Activated T-helper 2 cell treated with anti-CD3 and anti-CD28 coated beads, Interferon-gamma antibody, Interleukin-2, Interleukin-4, amounts not matched to agents 10 μg/mL and 5 μg/mL and 100 μg/mL, durations not matched to agents 14 hours and 24 hours and 36 hours (primary cell): ENCODE measurements around the gene HSFX3. TPM values are rescaled to one million over a fixed set of nuclear protein-coding genes. Genes with fewer than 3 reads are reported as not detected.
"Not testable (repeated sequence)": the region's sequence is repeated elsewhere in the genome, so short reads cannot be mapped to it uniquely, and the experiment has no call there.

Experiments
- DNase-seq: peaks from one replicate; pipeline ENCODE4 v3.0.0; 2021; ENCODE audit warnings: low spot score
- H3K27ac Mint-ChIP-seq: one replicate; pipeline ENCODE4 v1.8.0; 2021; ENCODE audit warnings: mixed read lengths
- H3K27me3 Mint-ChIP-seq: one replicate; pipeline ENCODE4 v1.8.0; 2021; ENCODE audit warnings: low read depth, mixed read lengths
- H3K36me3 Mint-ChIP-seq: one replicate; pipeline ENCODE4 v1.8.0; 2021; ENCODE audit warnings: low read depth, mixed read lengths
- H3K4me1 Mint-ChIP-seq: one replicate; pipeline ENCODE4 v1.8.0; 2021; ENCODE audit warnings: low read depth, mixed read lengths
- H3K4me3 Mint-ChIP-seq: one replicate; pipeline ENCODE4 v1.8.0; 2021; ENCODE audit warnings: low read depth, mild to moderate bottlenecking, moderate library complexity, mixed read lengths
- H3K9me3 Mint-ChIP-seq: one replicate; pipeline ENCODE4 v1.8.0; 2021; ENCODE audit warnings: mixed read lengths
- intact Hi-C: fragments of 100-400 bp; cut with micrococcal nuclease; formaldehyde crosslinking; loops from one replicate; pipeline ENCODE4 v1.15.1; 2023
- total RNA-seq: library from RNA; stranded (reverse); gene quantifications from 2 replicates; pipeline ENCODE4 v1.2.3, GENCODE V29; 2022

HSFX3 gene
- total RNA-seq, 1 donor from 2014 or later: 0.27 TPM

GRCh38 chrX:149522916-149523315 is 26.8 kb downstream of the HSFX3 start:
- intact Hi-C loops: no loop called here
- H3K9me3 Mint-ChIP-seq: peaks cover 1% of the 10 kb centered on the region

GRCh38 chrX:149521438-149521837 is 28.3 kb downstream of the HSFX3 start:
- Mint-ChIP-seq H3K4me1 (peaks cover 44% of the 10 kb centered on the region), H3K36me3 (peaks cover 17% of the 10 kb centered on the region), H3K27me3 (no peaks in the 10 kb centered on the region), H3K27ac (no peak overlapping the region), H3K4me3 (no peak overlapping the region), H3K9me3 (peaks cover 12% of the 10 kb centered on the region)
- intact Hi-C loops: no loop called here
- no peak for DNase-seq

More at GRCh38 chrX:149522916-149523315, 26.8 kb downstream of the HSFX3 start:
- Mint-ChIP-seq H3K27ac (no peak overlapping the region), H3K4me3 (no peak overlapping the region), H3K4me1 (peaks cover 42% of the 10 kb centered on the region), H3K27me3 (no peaks in the 10 kb centered on the region), H3K36me3 (peaks cover 7% of the 10 kb centered on the region)
- DNase-seq: no peak

- H3K4me3 Mint-ChIP-seq, H3K27me3 Mint-ChIP-seq, intact Hi-C loops, H3K27ac Mint-ChIP-seq, DNase-seq: not testable (repeated sequence)
- Mint-ChIP-seq H3K4me1 (peaks cover 51% of the 10 kb centered on the region), H3K36me3 (peaks cover 17% of the 10 kb centered on the region), H3K9me3 (peaks cover 12% of the 10 kb centered on the region)
Measured at GRCh38 chrX:149520636-149521277, 29.0 kb downstream of the HSFX3 start.

GRCh38 chrX:149518236-149518635 is 31.5 kb downstream of the HSFX3 start:
- no peak for DNase-seq
- intact Hi-C loops: no loop called here
- Mint-ChIP-seq H3K4me3 (no peak overlapping the region), H3K27ac (no peak overlapping the region), H3K4me1 (peaks cover 69% of the 10 kb centered on the region), H3K36me3 (peaks cover 17% of the 10 kb centered on the region), H3K9me3 (peaks cover 12% of the 10 kb centered on the region), H3K27me3 (no peaks in the 10 kb centered on the region)

- Mint-ChIP-seq H3K4me3 (no peak overlapping the region), H3K36me3 (peaks cover 17% of the 10 kb centered on the region), H3K27me3 (no peaks in the 10 kb centered on the region), H3K9me3 (peaks cover 12% of the 10 kb centered on the region), H3K4me1 (peaks cover 66% of the 10 kb centered on the region), H3K27ac (no peak overlapping the region)
- intact Hi-C loops: no loop called here
- DNase-seq: no peak
Measured at GRCh38 chrX:149517308-149517707, 32.4 kb downstream of the HSFX3 start.

- no peak overlapping the region for H3K4me3 Mint-ChIP-seq
- intact Hi-C loops: no loop called here
- peaks cover 17% of the 10 kb centered on the region for H3K36me3 Mint-ChIP-seq
- H3K27ac Mint-ChIP-seq: no peak overlapping the region
- peaks cover 62% of the 10 kb centered on the region for H3K4me1 Mint-ChIP-seq
- H3K27me3 Mint-ChIP-seq: no peaks in the 10 kb centered on the region
- peaks cover 12% of the 10 kb centered on the region for H3K9me3 Mint-ChIP-seq
- no peak for DNase-seq
Measured at GRCh38 chrX:149516604-149517003, 33.1 kb downstream of the HSFX3 start.

- peaks cover 17% of the 10 kb centered on the region for H3K36me3 Mint-ChIP-seq
- H3K4me3 Mint-ChIP-seq: no peak overlapping the region
- no peaks in the 10 kb centered on the region for H3K27me3 Mint-ChIP-seq
- intact Hi-C loops: no loop called here
- peaks cover 58% of the 10 kb centered on the region for H3K4me1 Mint-ChIP-seq
- H3K9me3 Mint-ChIP-seq: peaks cover 12% of the 10 kb centered on the region
- H3K27ac Mint-ChIP-seq: peak overlapping the region; percentile 49
- DNase-seq: no peak
Measured at GRCh38 chrX:149515954-149516602, 33.6 kb downstream of the HSFX3 start.

- Mint-ChIP-seq H3K27ac (no peak overlapping the region), H3K9me3 (peaks cover 12% of the 10 kb centered on the region), H3K4me1 (peaks cover 44% of the 10 kb centered on the region), H3K4me3 (no peak overlapping the region), H3K36me3 (peaks cover 17% of the 10 kb centered on the region), H3K27me3 (peaks cover 1% of the 10 kb centered on the region)
- intact Hi-C loops: no loop called here
- DNase-seq: no peak
Measured at GRCh38 chrX:149513825-149514428, 35.8 kb downstream of the HSFX3 start.

- Mint-ChIP-seq H3K27ac (peak overlapping the region; percentile 81), H3K9me3 (peaks cover 6% of the 10 kb centered on the region), H3K27me3 (peaks cover 1% of the 10 kb centered on the region), H3K4me3 (no peak overlapping the region), H3K36me3 (peaks cover 9% of the 10 kb centered on the region), H3K4me1 (peaks cover 38% of the 10 kb centered on the region)
- intact Hi-C loops: no loop called here
- DNase-seq: peak; percentile 43
Measured at GRCh38 chrX:149512225-149512885, 37.4 kb downstream of the HSFX3 start.

- Mint-ChIP-seq H3K9me3 (no peaks in the 10 kb centered on the region), H3K4me3 (no peak overlapping the region), H3K27me3 (peaks cover 1% of the 10 kb centered on the region), H3K4me1 (peaks cover 28% of the 10 kb centered on the region), H3K36me3 (no peaks in the 10 kb centered on the region), H3K27ac (no peak overlapping the region)
- no peak for DNase-seq
- intact Hi-C loops: no loop called here
Measured at GRCh38 chrX:149511081-149511480, 38.6 kb downstream of the HSFX3 start.

- no peak for DNase-seq
- H3K27me3 Mint-ChIP-seq: peaks cover 1% of the 10 kb centered on the region
- peaks cover 27% of the 10 kb centered on the region for H3K4me1 Mint-ChIP-seq
- no peaks in the 10 kb centered on the region for H3K36me3 Mint-ChIP-seq
- H3K27ac Mint-ChIP-seq: no peak overlapping the region
- no peaks in the 10 kb centered on the region for H3K9me3 Mint-ChIP-seq
- no peak overlapping the region for H3K4me3 Mint-ChIP-seq
- intact Hi-C loops: no loop called here
Measured at GRCh38 chrX:149510386-149510785, 39.3 kb downstream of the HSFX3 start.

GRCh38 chrX:149508467-149508866 is 41.3 kb downstream of the HSFX3 start:
- Mint-ChIP-seq H3K9me3 (no peaks in the 10 kb centered on the region), H3K27me3 (peaks cover 1% of the 10 kb centered on the region), H3K27ac (no peak overlapping the region), H3K4me1 (peaks cover 19% of the 10 kb centered on the region), H3K4me3 (no peak overlapping the region), H3K36me3 (no peaks in the 10 kb centered on the region)
- intact Hi-C loops: loop anchor here (10.0 kb wide), 2 partner anchors 856 to 1594 kb away; partner anchors contain the start of genes FMR1 and MAMLD1
- no peak for DNase-seq
